GM21737 (cell line): Measurements from ENCODE around the gene AOPEP.
A peak's percentile ranks its signal among the peaks of the same experiment; 100 is the strongest.

ENCODE experiments used
- ATAC-seq: cut with Tn5 transposase; IDR thresholded peaks from one replicate; pipeline ENCODE4 v1.9.1; 2021; ENCODE audit warnings: mild to moderate bottlenecking, moderate library complexity; ENCODE audit not compliant: unreplicated experiment

Gene AOPEP

DNA sequence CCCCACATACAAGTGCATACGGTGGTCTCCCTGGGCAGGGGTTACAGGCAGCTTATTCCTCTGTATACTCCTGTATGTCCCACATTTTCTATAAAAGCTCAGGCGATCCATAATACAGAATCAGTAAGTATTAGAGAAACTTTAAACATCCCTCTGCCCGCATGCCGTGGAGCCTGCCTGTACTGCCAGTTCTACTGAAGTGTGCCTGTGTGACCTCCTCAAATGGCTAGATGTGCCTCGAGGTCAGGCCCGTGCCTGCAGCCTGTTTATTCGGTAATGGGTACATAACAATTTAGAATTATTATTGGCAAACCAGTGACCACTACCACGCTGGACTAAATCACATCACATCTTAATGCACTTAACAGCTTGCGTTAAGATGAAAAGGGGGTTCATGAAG, 400.2 kb downstream of the AOPEP start:
- ATAC-seq: no peak

DNA sequence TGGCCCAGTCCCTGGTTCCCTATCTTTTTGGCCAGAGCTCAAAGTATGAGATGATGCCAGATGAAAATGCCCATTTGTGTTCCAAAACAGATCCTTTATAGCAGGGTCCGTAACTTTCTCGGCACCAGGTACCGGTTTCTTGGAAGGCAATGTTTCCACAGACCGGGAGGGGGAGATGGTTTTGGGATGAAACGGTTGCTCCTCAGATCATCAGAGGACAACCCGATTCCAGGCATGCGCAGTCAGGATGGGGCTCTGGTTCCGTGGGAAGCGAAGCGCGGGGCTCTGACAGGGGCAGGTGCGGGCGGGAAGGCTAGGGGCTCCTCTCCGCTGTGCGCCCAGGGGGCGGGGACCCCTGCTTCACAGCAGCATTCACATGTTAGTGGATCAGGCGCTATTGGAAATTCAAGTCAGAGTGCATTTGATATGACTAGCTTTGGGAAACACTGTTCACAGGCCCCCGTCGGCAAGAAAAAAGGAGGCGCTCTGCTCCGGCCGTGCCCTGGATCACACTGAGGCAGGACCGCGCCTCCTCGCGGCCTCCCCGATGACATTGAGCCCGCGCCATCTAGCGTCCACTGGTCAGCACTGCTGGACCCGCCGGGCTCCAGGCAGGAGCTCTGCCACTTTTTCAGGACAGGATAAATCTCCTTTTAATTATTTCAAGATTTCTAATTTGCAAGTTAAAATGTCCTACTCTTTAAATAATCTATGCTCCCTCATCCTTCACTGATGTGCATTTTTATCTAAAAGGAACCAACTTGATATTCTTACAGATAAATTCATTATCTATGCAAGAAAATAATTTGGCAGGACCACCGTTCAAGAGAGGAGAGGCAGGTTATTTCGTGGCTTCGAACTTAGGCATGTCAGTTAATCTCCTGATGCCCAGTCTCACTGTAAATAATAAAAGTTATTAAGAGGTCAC, 401.0 kb downstream of the AOPEP start:
- peak; percentile 54 for ATAC-seq

DNA sequence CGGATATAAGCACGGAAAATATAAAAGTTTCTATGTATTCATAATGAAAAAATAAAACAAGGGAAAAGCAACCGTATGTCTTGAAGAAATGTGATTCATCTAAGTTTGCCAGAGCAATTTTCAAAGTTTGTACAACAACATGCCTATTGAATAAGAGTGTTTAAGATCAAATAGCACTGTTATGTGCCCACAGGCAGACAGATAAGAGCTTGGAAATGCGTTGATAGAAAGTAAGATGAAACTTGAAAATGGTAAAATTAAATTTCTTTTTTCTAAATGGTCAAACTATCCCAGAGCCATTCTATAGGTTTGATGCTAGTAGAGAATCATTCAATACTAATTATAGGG, 401.7 kb downstream of the AOPEP start:
- ATAC-seq: no peak

DNA sequence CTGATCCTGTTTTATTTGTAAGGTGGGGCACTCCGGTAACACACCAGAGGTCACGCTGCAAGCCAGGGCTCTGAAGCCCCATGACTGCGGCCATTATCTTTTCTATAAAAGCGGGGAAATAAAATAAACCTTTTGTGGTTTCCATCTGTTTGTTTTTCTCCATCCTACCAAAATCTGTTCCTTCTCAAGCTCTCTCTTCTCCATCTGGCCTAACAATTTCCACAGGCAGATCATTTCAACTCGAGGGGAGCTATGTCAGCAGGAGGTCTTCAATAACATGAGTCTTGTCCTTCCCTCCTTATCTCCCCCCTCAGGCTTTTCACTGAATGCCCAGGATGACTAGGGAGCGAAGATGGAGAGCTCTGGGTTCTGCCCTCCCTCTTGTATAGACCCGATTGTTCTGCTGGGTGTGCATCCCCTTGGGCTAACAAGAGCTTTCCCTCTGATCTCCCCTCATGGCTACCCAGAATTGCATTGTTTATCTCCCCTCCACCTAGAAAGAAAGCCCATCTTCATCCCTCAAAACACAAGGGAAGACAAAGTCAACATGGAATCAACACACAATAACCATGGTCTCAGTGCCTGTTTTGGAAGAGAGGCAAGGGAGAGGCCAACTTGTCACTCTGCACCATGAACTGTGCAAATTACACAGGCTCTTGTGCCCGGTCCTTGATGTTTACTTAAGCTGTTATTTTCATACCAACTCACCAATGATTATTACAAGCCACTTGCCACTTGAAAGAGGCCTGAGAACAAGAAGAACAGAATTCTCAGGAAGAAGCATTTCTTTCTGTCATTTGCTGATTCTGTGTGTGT, 403.2 kb downstream of the AOPEP start:
- no peak for ATAC-seq

DNA sequence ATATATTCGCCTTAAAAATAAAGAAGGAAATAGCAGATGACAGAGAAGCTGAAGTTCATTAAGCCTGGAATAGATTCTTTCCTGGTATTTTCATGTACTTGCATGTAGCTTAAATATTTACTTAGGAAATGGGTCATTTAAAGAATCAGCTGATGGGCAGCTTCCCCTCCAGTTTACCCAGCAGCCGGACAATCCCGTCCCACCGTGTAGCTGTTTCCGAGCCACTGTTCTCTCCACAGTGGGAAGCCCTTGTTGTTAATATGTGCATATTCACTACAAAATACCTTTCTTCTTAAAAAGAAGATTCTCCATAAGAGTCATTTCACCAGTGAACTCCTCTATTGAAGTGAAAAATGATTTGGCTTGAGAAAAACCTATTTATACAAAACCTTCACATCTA, 404.0 kb downstream of the AOPEP start:
- ATAC-seq: no peak

DNA sequence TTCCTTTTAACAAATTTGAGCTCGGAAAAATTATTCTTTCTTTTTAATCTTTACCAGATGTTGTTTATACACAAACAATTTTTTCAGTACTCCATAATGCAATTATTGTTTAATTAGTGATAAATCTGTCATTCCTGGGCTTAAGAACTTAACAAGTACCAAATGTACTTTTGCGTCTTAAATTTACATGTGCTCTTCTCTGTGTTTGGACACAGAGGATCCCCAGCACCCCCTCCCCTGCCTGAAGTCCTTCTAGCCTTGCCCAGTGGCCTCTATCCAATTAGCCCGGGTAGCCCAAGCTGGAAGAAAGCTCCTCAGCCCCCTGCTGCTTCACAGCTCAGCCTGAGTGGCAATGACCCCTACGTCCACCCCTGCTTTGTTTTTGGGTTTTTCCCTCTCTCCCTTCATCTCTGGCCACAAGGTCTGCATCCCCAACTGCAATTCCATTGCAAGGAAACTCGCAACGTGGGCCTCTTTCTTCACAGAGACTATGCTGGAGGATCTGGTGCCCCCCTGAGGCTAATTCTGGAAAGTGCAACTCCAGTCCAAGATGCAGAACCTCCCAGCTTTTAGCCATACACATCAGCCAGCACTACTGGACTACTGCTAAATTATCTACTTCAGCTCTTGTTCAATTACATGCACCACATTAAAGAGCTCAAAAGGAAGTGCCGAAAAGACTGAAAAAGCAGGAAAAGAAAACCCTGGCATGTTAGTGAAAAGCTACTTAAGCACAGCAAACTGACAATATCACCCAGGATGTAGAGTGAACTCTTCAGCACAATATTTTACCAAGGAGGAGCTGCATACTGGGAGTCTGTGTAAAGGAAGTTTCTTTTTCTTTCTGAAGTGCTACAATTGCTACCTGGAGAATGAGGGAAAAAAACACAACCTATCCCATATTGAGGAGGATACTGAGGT, 404.8 kb downstream of the AOPEP start:
- no peak for ATAC-seq

DNA sequence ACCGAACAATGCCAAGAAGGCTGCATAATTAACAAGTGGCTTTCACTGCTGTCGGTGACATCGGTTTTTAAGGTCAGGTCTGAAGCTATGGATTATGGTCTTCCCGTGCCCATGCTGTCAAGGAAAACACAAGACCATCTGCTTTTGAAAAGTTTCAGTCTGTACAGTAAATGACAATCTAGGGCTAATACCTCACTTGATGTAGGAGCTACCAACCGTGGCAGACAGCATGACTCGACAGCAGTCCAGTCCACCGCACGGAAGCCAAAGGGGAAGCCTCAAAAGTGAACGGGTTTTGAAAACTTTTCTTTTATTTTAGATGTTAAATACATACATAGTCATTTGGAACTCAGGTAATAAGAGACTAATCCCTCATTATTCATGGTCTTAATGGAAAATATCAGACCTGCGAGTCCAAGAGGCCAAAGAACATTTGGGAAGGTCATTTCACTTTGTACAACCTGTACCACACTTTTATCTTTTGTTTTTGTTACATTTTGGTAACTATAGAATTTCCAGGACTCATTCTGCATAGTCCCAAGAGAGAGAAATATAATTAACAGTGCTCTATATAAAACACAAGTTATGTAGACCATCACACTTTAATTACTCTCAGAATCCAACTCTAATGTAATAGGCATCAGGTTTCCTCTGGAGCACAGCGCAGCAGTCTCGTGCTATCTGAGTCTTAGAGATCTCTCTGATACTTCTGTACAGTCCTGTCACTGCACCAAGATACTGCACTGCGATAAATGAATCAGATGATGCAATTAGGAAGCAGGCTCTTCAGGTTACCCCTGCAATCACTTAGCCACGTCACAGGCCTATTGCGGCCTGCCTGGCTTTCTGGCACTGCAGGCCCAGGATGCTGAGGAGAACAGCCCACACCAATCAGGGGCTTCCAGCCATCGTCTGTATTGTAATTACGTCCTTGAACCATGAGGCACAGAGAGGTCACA, 406.1 kb downstream of the AOPEP start:
- no peak for ATAC-seq

DNA sequence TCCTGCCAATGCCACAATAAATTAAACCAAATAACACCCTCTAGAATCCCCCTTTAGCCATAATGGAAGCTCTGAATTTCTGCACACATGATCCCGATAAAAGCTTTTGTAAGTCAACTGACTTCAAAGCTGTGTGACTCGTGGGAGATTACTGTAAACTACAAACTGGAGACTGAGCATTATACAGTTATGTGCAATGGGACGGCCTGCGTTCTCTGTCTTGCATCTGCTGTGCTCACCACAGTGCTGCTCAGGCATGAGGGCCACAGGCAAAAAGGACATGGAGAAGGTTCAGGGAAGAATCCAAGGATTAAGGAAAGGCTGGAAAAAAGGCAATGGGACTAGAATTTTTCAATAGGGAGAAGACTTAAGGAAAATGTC, 406.8 kb downstream of the AOPEP start:
- no peak for ATAC-seq

DNA sequence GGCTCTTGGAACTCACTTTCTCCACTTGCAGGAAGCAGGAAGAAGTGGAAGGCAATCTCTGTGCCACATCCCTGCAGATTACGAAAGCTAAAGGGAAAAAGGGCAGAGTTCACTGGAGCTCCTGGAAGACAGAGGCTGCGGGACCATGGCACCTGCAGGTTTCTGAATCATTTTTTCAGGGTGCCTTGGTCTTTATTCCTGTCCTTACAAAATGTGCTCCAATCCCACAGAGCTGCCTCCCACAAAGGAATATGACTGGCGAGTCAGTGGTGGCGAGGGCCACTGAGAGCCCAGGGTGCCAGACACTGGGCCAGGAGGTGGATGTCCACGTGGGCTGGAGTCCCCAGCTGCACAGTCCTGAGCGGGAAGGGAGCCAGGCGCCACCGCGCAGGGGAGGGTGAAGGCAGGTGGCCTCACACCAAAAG, 408.0 kb downstream of the AOPEP start:
- ATAC-seq: no peak

DNA sequence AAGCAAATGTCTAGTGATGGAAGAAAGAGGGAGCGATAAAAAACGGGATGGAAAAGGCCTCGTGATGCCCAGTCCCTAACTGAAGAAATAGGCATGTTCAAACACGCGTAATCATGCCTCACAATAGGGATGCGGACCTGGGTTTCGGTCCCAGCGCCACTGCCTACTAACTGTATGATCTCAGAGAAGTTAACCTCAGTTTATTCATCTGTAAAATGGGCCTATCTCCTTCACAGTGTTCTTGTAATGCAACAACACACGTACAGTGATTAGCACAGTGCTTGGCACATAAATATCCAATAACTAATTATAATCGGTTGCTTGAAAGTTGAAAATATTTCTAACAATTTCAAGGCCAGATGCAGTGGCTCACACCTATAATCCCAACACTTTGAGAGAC, 409.3 kb downstream of the AOPEP start:
- no peak for ATAC-seq
